Transverse colon (tissue), 4 donors: ENCODE data around the gene MBTPS1.

Experiments
- CTCF ChIP-seq, 5 experiments: fragments of 200-600 bp in 3 of 5; fragments of 450-650 bp in 2 of 5; sonication (generic) in 3 of 5; IDR thresholded peaks; 1 replicate in 2 of 5; 2 replicates in 3 of 5; pipeline ENCODE4 v1.5.1; 2016 to 2017; ENCODE audit warnings: antibody characterized with exemption in 5 of 5, inconsistent platforms in 3 of 5, mild to moderate bottlenecking in 2 of 5, moderate library complexity in 1 of 5
- EP300 ChIP-seq: sonication (generic); formaldehyde crosslinking; IDR thresholded peaks from one replicate; pipeline ENCODE4 v1.6.1; 2017; ENCODE audit warnings: antibody characterized with exemption, low read depth
- POLR2A ChIP-seq: fragments of 450-650 bp; IDR thresholded peaks from one replicate; pipeline ENCODE4 v1.6.1; 2016; ENCODE audit warnings: antibody characterized with exemption, mild to moderate bottlenecking, moderate library complexity
- POLR2AphosphoS5 ChIP-seq, 3 donors: sonication (generic); formaldehyde crosslinking; IDR thresholded peaks; one replicate each; pipeline ENCODE4 v1.6.1; 2016; ENCODE audit warnings: antibody characterized with exemption in 3 of 3

GRCh38 chr16:84161801-84162200 lies 45.1 kb upstream of the MBTPS1 start:
- no peak for TF ChIP-seq CTCF (IDR thresholded peaks at IDR 0.05)
- TF ChIP-seq EP300 = no peak
- no peak for TF ChIP-seq POLR2A
- TF ChIP-seq POLR2AphosphoS5 (IDR thresholded peaks at IDR 0.05) = no peak
